Natural killer cell (primary cell): Measurements from ENCODE around the gene WHRN. TPM values are rescaled to one million over a fixed set of nuclear protein-coding genes. Genes with fewer than 3 reads are reported as not detected.

ENCODE experiments used
- ATAC-seq, 3 donors: fragments of 150-1000 bp in 2 of 3; fragments of 200-7000 bp in 1 of 3; cut with Tn5 transposase; 1 replicate in 1 of 3; 2 replicates in 2 of 3; pipeline ENCODE4 v1.10.0; 2021; ENCODE audit warnings: mild to moderate bottlenecking in 2 of 3, moderate library complexity in 2 of 3
- DNase-seq, 2 donors: peaks; one replicate each; pipeline versions ENCODE4 v3.0.0 to v3.0.0-alpha.2; 2013 to 2021; ENCODE audit warnings: mixed read lengths in 1 of 2
- H3K27ac ChIP-seq: one replicate; pipeline ENCODE4 v1.5.1; 2013; ENCODE audit warnings: mild to moderate bottlenecking, low read length
- H3K27me3 ChIP-seq: one replicate; pipeline ENCODE4 v1.6.1; 2013; ENCODE audit warnings: low read length; ENCODE audit not compliant: control insufficient read depth, insufficient read depth
- H3K36me3 ChIP-seq: one replicate; pipeline ENCODE4 v1.6.1; 2013; ENCODE audit warnings: low read length; ENCODE audit not compliant: control insufficient read depth, insufficient read depth
- H3K4me1 ChIP-seq: one replicate; pipeline ENCODE4 v1.6.1; 2013; ENCODE audit warnings: low read length; ENCODE audit not compliant: control insufficient read depth, insufficient read depth
- H3K4me3 ChIP-seq: one replicate; pipeline ENCODE4 v1.5.1; 2013; ENCODE audit warnings: low read length
- H3K9me3 ChIP-seq: one replicate; pipeline ENCODE4 v1.6.1; 2013; ENCODE audit warnings: low read length; ENCODE audit not compliant: control insufficient read depth, insufficient read depth
- H3K27ac Mint-ChIP-seq, 2 donors: one replicate each; pipeline ENCODE4 v1.8.0; 2022; ENCODE audit warnings: mild to moderate bottlenecking in 2 of 2, mixed read lengths in 2 of 2, moderate library complexity in 1 of 2
- H3K27me3 Mint-ChIP-seq, 2 donors: one replicate each; pipeline ENCODE4 v1.8.0; 2022; ENCODE audit warnings: low read depth in 2 of 2, mixed read lengths in 2 of 2
- H3K36me3 Mint-ChIP-seq: one replicate; pipeline ENCODE4 v1.8.0; 2022; ENCODE audit warnings: mixed read lengths
- H3K4me1 Mint-ChIP-seq, 2 donors: one replicate each; pipeline ENCODE4 v1.8.0; 2022; ENCODE audit warnings: mixed read lengths in 2 of 2
- H3K4me3 Mint-ChIP-seq: one replicate; pipeline ENCODE4 v1.8.0; 2022; ENCODE audit warnings: mild to moderate bottlenecking, moderate library complexity, mixed read lengths
- H3K9me3 Mint-ChIP-seq, 2 donors: one replicate each; pipeline ENCODE4 v1.8.0; 2022; ENCODE audit warnings: mixed read lengths in 2 of 2
- CTCF ChIP-seq: fragments of 200-600 bp; IDR thresholded peaks from one replicate; pipeline ENCODE4 v1.8.0; 2022; ENCODE audit warnings: antibody characterized with exemption
- WGBS: methylation state at CpG from one replicate; pipeline ENCODE4 v1.1.7; 2013; ENCODE audit warnings: missing lambda C conversion rate; ENCODE audit not compliant: insufficient coverage; 5-methylcytosine and 5-hydroxymethylcytosine counted together
- intact Hi-C: fragments of 100-400 bp; cut with micrococcal nuclease; formaldehyde crosslinking; loops from one replicate; pipeline ENCODE4 v1.14.2; 2022
- total RNA-seq, 4 donors: library from RNA; stranded (reverse); fragments of 120-200 nt in 1 of 4; gene quantifications; one replicate each; pipeline versions ENCODE4 v1.2.3 to v1.2.4, GENCODE V29; 2013 to 2022

The WHRN gene
- total RNA-seq, 3 donors from 2014 or later (not counting 1 experiment from before 2014, with no cell fraction given) = 29.8 to 90.6 (median 36.8) TPM

GRCh38 chr9:114417511-114417910, 87.8 kb downstream of the WHRN start:
- Mint-ChIP-seq H3K36me3 (no peaks in the 10 kb centered on the region), H3K9me3 (no peaks in the 10 kb centered on the region), H3K27ac (no peak overlapping the region), H3K27me3 (no peaks in the 10 kb centered on the region), H3K4me3 (no peak overlapping the region), H3K4me1 (peaks cover 7 to 12% of the 10 kb centered on the region in 2 donors)
- no peak for DNase-seq
- Histone ChIP-seq H3K27me3 (no peaks in the 10 kb centered on the region), H3K4me1 (peaks cover 7% of the 10 kb centered on the region), H3K9me3 (no peaks in the 10 kb centered on the region), H3K36me3 (no peaks in the 10 kb centered on the region), H3K27ac (no peak overlapping the region), H3K4me3 (no peak overlapping the region)
- no peak for ATAC-seq
- no peak for TF ChIP-seq CTCF
- 69% methylated on average over 3 of the region's 3 CpGs for WGBS
- intact Hi-C loops = no loop called here

GRCh38 chr9:114416906-114417305, 88.4 kb downstream of the WHRN start:
- no peaks in the 10 kb centered on the region for H3K27me3 Mint-ChIP-seq
- no peak overlapping the region for H3K4me3 Mint-ChIP-seq
- Histone ChIP-seq H3K36me3 (no peaks in the 10 kb centered on the region), H3K27ac (no peak overlapping the region), H3K4me3 (no peak overlapping the region), H3K4me1 (peaks cover 7% of the 10 kb centered on the region), H3K27me3 (no peaks in the 10 kb centered on the region), H3K9me3 (no peaks in the 10 kb centered on the region)
- 91% methylated on average over 2 of the region's 2 CpGs for WGBS
- H3K4me1 Mint-ChIP-seq = peaks cover 7 to 12% of the 10 kb centered on the region in 2 donors
- no peak overlapping the region for H3K27ac Mint-ChIP-seq
- H3K36me3 Mint-ChIP-seq = no peaks in the 10 kb centered on the region
- DNase-seq = no peak
- H3K9me3 Mint-ChIP-seq = no peaks in the 10 kb centered on the region
- ATAC-seq = no peak
- TF ChIP-seq CTCF = no peak
- intact Hi-C loops = no loop called here

- Histone ChIP-seq H3K4me3 (no peak overlapping the region), H3K9me3 (no peaks in the 10 kb centered on the region), H3K27me3 (no peaks in the 10 kb centered on the region), H3K27ac (no peak overlapping the region), H3K36me3 (no peaks in the 10 kb centered on the region), H3K4me1 (peaks cover 7% of the 10 kb centered on the region)
- no peak for ATAC-seq
- Mint-ChIP-seq H3K27ac (no peak overlapping the region), H3K4me3 (no peak overlapping the region), H3K36me3 (no peaks in the 10 kb centered on the region), H3K9me3 (no peaks in the 10 kb centered on the region), H3K4me1 (peaks cover 7 to 12% of the 10 kb centered on the region in 2 donors), H3K27me3 (no peaks in the 10 kb centered on the region)
- 86% methylated on average over 3 of the region's 5 CpGs for WGBS
- intact Hi-C loops = no loop called here
- TF ChIP-seq CTCF = no peak
- DNase-seq = no peak
These were observed 89.0 kb downstream of the WHRN start for GRCh38 chr9:114416290-114416689.

GRCh38 chr9:114414346-114414745, 90.9 kb downstream of the WHRN start:
- H3K4me3 Mint-ChIP-seq = no peak overlapping the region
- Histone ChIP-seq H3K27ac (no peak overlapping the region), H3K36me3 (no peaks in the 10 kb centered on the region), H3K4me3 (no peak overlapping the region), H3K4me1 (peaks cover 7% of the 10 kb centered on the region), H3K27me3 (no peaks in the 10 kb centered on the region), H3K9me3 (no peaks in the 10 kb centered on the region)
- H3K27me3 Mint-ChIP-seq = no peaks in the 10 kb centered on the region
- no peaks in the 10 kb centered on the region for H3K9me3 Mint-ChIP-seq
- DNase-seq (no peak), ATAC-seq (no peak)
- WGBS = 91% methylated on average over 2 of the region's 2 CpGs
- H3K36me3 Mint-ChIP-seq = no peaks in the 10 kb centered on the region
- no peak overlapping the region for H3K27ac Mint-ChIP-seq
- intact Hi-C loops = no loop called here
- no peak for TF ChIP-seq CTCF
- H3K4me1 Mint-ChIP-seq = peaks cover 7 to 15% of the 10 kb centered on the region in 2 donors
